Activated CD4-positive, alpha-beta T cell treated with anti-CD3 and anti-CD28 coated beads for 24 hours (primary cell): Measurements from ENCODE around the gene CRADD.
"Not testable (repeated sequence)": the region's sequence is repeated elsewhere in the genome, so short reads cannot be mapped to it uniquely, and the experiment has no call there.

Experiments used
- DNase-seq, 2 donors: peaks; one replicate each; pipeline ENCODE4 v3.0.0-alpha.2; 2020; ENCODE audit warnings: low read depth in 2 of 2

The CRADD gene

GRCh38 chr12:93677195-93678064 is at the start of gene CRADD:
CRADD (plus strand) TSS chr12:93677375.
- DNase-seq: peak; percentile 58 to 68

GRCh38 chr12:93632383-93632782 is 44.8 kb upstream of the CRADD start:
- DNase-seq: no peak

DNA sequence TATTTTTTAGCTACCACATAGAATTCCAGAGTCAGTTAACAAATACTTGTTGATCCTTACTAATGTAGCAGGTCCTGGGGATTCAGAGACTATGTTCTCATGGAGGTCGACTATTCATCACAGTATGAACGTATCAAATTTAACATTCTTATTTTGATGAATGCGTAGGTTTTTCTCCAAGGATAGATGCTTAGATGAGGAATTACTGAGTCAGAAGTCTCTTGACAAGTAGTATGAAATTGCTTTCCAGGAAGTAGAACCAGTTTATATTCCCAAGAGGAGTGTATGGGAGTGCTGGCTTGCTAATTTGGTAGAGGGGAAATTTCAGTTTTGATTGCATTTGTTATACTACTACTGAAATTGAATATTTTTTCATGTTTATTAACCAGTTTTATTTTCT is 42.8 kb upstream of the CRADD start:
- DNase-seq: no peak

GRCh38 chr12:93636708-93637107 is 40.5 kb upstream of the CRADD start:
- no peak for DNase-seq

- DNase-seq: no peak
Observed at GRCh38 chr12:93638095-93638494, 39.1 kb upstream of the CRADD start.

GRCh38 chr12:93638954-93639353 is 38.2 kb upstream of the CRADD start:
- no peak for DNase-seq

DNA sequence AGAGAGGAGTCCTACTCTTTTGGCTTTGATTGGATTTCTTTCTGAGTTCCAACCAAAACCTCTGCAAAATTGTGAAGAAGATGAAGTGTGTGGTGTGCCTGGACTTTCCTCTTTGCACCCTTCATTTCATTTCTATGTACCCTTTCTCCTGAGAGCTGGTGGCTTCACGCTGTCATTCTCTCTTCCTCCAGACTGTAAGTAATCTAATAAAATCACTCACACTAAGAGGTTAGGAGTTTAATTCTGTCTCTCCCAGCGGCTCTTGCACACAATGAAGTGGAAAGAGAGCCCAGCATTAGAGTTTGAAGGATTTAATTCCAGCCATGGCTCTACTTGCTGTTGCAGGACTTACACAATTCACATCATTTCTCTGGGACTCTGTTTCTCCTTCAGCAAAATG is 37.8 kb upstream of the CRADD start:
- no peak for DNase-seq

- not testable (repeated sequence) for DNase-seq
Observed at GRCh38 chr12:93641380-93641779, 35.8 kb upstream of the CRADD start.

DNA sequence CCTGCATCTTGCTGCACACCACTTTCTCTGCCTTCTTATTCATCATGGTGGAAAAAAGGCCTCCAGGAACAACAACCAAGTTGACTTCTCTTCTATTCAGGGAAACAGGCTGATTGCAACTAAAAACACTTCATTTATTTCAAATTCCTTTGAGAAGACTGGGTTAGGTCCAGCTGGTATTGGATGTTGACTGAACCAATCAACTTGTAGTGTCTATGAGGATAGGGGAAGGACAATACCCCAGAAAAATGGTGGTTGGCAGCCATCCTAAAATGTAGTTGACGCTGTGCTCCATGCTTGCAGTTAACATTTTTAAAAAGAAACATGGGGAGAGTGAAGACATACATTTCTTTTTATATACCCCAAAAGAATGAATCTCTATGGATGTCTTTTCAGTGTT is 34.4 kb upstream of the CRADD start:
- no peak for DNase-seq

DNA sequence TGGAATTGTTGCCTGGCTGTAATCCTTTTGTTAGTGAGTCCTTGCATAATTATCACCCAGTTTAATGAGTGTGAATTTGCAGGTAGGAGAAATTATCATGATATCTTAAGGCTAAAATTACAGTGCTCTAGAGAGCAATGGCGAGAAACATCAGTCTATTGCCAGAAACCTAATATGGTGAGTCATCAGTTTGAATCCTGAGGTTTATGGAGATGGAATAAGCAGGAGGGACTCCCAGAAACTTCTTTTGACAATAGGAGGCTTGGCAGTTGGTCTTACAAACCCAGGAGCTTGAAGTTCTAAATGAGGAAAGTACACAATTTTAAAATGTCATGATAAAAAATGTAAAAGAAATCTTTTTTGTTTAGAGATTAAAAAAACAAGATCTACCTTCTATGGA is 31.5 kb upstream of the CRADD start:
- no peak for DNase-seq

DNA sequence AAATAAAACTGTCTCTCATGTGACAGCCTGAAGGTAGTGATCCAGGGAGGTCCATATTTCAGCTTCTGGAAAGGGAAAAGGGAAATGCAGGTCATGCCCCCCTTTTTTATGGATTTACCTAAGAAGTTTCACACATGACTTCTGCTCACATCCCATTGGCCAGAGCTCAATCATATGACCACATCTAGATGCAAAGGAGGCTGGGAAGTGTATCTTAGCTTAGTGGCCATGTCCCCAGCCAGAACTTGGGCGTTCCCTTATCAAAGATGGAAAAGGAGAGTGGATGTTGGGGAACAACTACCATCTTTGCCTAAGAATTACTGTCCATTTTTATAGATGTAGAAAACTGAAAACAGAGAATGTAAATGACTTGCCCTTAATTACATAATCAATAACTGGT is 26.5 kb upstream of the CRADD start:
- no peak for DNase-seq

DNA sequence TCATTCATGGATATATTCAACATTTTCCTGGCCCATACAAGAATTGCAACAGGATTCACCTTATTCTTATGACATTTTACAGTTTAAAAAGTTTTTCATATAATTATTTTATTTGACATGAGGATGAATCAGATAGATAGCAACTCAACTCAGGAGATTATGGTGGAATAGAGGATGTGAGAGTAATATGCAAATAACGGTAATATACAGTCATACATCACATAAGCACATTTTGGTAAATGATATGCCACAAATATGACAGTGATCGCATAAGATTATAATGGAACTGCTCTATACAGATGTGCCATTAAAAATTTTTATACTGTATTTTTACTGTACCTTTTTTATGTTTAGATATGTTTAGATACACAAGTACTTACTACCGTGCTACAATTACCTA is 24.1 kb upstream of the CRADD start:
- DNase-seq: no peak

DNA sequence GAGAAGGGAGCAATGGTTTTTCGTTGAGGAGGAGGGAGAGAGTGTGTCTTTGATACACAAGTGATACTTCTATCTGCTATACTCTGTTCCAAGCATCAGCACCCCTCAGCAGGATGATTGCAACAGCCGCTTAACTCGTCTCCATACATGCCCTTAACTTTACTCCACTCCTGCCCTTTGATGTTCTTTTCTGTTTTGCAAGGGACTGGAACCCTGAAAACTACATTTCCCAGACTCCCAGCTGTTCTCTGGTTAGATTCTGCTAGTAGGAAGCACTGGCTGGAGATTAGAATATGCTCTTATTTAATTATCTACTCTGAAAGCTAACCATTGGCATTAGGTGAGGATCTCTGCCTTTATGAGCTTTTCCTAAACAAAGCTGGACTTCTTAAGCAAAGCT is 23.5 kb upstream of the CRADD start:
- DNase-seq: no peak

DNA sequence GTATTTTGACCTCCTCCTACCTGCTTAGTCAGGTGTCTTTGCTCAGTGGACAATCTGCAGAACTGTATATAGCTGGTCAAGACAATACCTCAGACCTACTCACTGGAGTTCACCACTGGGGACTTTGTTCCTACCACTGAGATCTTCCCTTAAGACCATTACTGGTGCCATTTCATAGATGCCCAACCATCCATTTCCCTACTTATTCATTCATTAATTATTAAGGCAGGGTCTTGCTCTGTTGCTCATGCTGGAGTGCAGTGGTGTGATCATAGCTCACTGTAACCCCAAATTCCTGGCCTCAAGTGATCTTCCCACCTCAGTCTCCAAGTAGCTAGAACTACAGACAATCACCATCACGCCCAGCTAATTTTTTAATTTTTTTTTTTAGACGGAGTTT is 22.8 kb upstream of the CRADD start:
- no peak for DNase-seq

GRCh38 chr12:93657071-93657470 is 20.1 kb upstream of the CRADD start:
- DNase-seq: no peak

DNA sequence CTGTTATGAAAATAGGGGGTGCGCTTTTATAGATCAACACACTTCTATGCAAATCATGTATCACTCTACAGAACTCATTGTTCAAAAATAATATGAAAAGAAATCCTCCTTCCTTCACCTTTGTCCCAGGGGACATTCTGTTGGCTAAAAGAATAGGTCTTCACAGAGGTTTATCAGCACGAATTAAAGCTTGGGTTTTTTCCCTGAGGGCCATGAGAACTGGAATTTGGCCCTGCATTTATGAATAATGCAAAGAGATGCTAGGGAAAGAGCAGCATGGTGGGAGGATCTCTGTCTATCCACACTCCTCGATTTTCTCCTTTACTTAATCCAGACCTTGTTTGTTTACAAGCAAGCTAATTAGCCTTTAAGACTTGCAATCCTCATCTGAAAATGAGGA is 16.2 kb upstream of the CRADD start:
- DNase-seq: no peak

- DNase-seq: no peak
Observed at GRCh38 chr12:93663006-93663728, 14.0 kb upstream of the CRADD start.

DNA sequence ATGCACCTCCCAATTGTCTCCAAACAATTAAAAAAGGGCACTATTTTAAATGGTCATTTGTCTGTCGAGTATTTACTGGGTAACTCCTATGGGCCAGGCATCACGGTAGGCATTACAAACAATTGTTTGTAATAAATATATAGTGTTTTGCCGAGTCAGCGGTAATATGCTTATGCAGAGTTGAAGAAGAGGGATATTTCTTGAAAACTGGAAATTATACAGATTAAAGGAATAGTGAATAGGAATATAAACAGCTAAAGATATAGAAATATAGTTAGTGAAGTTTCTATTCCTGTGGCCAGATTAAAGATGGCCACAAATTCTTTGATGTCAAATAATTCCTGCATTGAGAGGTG is 13.5 kb upstream of the CRADD start:
- no peak for DNase-seq

DNA sequence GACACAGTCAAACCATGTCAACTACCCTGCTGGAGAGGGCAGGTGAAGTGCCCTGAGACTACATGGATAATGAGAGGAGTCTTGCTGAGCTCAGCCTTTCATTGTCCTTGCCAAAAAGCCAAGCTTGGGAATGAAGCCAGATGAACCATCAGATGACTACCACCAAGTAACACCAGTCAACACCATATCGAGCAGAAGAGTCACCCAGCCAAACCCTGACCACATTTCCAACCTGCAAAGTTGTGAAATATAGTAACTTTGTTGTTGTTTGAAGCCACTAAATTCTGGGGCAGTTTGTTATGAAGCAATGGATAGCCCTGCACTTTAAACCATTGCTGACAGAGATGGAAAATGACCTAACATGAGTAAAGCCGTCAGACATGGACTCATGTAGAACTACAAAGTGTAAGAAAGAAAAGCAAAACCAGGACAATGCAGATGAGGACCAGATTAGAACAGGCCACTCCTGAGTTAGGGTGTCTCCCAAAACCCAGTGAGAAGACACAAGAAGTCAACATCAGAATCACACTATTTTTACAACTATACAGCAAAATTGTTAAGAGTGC is 12.5 kb upstream of the CRADD start:
- DNase-seq: no peak

GRCh38 chr12:93667672-93668071 is 9.5 kb upstream of the CRADD start:
- DNase-seq: no peak

DNA sequence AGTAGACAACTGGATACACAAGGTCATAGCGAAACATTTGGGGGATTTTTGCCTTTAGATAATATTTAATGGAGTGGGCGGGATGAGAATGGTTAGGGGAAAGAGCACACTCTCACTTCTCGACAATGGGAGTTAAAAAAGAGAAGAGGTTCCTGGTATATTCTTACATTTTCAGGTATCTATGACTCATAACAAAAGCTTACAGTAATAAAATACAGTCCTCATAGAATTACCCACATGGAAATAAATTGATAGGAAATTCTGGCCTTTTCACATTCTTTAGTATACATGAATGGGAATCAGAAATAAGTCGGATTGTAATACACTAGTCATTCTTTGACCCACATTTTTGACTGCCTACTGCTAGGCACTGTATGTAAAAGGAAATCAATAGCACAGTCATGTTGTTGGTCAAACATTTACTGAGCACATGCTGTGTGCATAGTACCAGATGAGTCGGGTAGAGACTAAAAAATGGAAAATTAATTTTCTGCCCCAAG is 8.2 kb upstream of the CRADD start:
- no peak for DNase-seq

DNA sequence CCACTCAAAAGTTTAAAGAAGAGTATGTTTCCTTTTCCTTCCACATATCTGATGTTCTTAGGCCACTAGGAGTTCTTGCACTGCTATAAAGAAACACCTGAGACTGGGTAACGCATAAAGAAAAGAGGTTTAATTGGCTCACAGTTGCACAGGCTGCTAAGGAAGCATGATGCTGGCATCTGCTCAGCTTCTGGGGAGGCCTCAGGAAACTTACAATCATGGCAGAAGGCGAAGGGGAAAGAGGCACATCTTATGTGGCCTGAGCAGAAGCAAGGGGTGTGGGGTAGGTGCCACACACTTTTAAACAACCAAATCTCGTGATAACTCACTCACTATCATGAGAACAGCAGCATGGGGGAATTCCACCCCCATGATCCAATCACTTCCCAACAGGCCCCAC is 7.7 kb upstream of the CRADD start:
- DNase-seq: no peak

GRCh38 chr12:93670104-93670503 is 7.1 kb upstream of the CRADD start:
- no peak for DNase-seq
